Stomach (tissue), 9 donors: ENCODE measurements around the gene NRN1L. TPM values are rescaled to one million over a fixed set of nuclear protein-coding genes. Genes with fewer than 3 reads are reported as not detected.

Source experiments
- DNase-seq, 2 donors: peaks; one replicate each; pipeline versions ENCODE4 v3.0.0 to v3.0.0-alpha.2; 2013 to 2019
- H3K27ac ChIP-seq, 5 donors: fragments of 200-600 bp in 4 of 5; sonication (generic) in 4 of 5; one replicate each; pipeline ENCODE4 v1.5.1; 2013 to 2019; ENCODE audit warnings: mild to moderate bottlenecking in 1 of 5, moderate library complexity in 1 of 5
- H3K27me3 ChIP-seq, 3 donors: fragments of 200-600 bp; sonication (generic); one replicate each; pipeline ENCODE4 v1.5.1; 2017 to 2019; ENCODE audit warnings: mixed run types in 1 of 3
- H3K36me3 ChIP-seq, 4 donors: fragments of 200-600 bp; sonication (generic); 1 replicate in 3 of 4; 2 replicates in 1 of 4; pipeline ENCODE4 v1.5.1; 2016 to 2019
- H3K4me1 ChIP-seq, 4 donors: fragments of 200-600 bp; sonication (generic); one replicate each; pipeline ENCODE4 v1.5.1; 2016 to 2019
- H3K4me3 ChIP-seq, 4 donors: fragments of 200-600 bp; sonication (generic) in 3 of 4; one replicate each; pipeline ENCODE4 v1.5.1; 2016 to 2019; ENCODE audit warnings: mild to moderate bottlenecking in 1 of 4
- H3K9me3 ChIP-seq, 4 donors: fragments of 200-600 bp; sonication (generic); one replicate each; pipeline ENCODE4 v1.5.1; 2016 to 2019
- CTCF ChIP-seq, 7 experiments: fragments of 450-650 bp in 4 of 7; fragments of 200-600 bp in 3 of 7; sonication (generic) in 3 of 7; IDR thresholded peaks; one replicate each; pipeline ENCODE4 v1.5.1; 2016 to 2019; ENCODE audit warnings: antibody characterized with exemption in 7 of 7, control low read depth in 2 of 7, mild to moderate bottlenecking in 1 of 7
- EP300 ChIP-seq: sonication (generic); formaldehyde crosslinking; IDR thresholded peaks from one replicate; pipeline ENCODE4 v1.6.1; 2017; ENCODE audit warnings: antibody characterized with exemption
- POLR2A ChIP-seq, 4 donors: fragments of 450-650 bp; IDR thresholded peaks; one replicate each; pipeline ENCODE4 v1.6.1; 2016; ENCODE audit warnings: antibody characterized with exemption in 4 of 4, control low read depth in 2 of 4, mild to moderate bottlenecking in 1 of 4, moderate library complexity in 1 of 4
- POLR2AphosphoS5 ChIP-seq, 3 donors: sonication (generic); formaldehyde crosslinking; IDR thresholded peaks; one replicate each; pipeline ENCODE4 v1.6.1; 2016; ENCODE audit warnings: antibody characterized with exemption in 3 of 3
- WGBS, 5 donors: extraction: QIAGEN DNeasy Blood & Tissue Kit in 3 of 5; methylation state at CpG; one replicate each; pipeline versions ENCODE4 v1.1.5 to v1.1.7; 2013 to 2018; 5-methylcytosine and 5-hydroxymethylcytosine counted together
- intact Hi-C: fragments of 100-400 bp; cut with DNase I; formaldehyde crosslinking; loops from one replicate; pipeline ENCODE4 v1.15.1; 2023; ENCODE audit warnings: low total_unique reads
- polyA plus RNA-seq, 3 donors: library from polyadenylated mRNA; stranded (reverse); fragments of 200-250 nt; gene quantifications; one replicate each; pipeline ENCODE4 v1.2.3, GENCODE V29; 2013
- total RNA-seq, 5 donors: library from RNA; depleted of rRNA; stranded (reverse); fragments of >200 nt; gene quantifications; one replicate each; pipeline versions ENCODE4 v1.1.0 to v1.2.3, GENCODE V29; 2014 to 2016
- donor health status: healthy with polysubstance abuse.
- donor health status: Bipolar disorder and iron deficiency.
- donor health status: healthy.

NRN1L gene
- total and polyA plus RNA-seq, 8 donors, result 2.0 to 2.7 TPM; not detected in 6

DNA sequence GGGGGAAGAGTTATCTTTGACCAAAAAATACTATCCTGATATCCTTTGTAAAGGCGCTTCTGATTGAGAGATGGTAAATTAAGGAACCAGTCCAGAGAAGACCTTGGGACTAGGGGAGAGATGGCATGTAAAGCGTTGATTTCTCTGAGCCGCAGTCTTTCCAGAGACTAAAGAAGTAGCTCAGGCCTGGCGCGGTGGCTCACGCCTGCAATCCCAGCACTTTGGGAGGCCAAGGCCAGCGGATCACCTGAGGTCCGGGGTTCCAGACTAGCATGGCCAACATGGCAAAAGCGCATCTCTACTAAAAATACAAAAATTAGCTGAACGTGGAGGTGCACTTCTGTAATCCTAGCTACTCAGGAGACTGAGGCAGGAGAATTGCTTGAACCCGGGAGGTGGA lies 36.6 kb upstream of the NRN1L start:
- intact Hi-C loops, result no loop called here
- TF ChIP-seq EP300 (no peak), POLR2AphosphoS5 (IDR thresholded peaks at IDR 0.05) (no peak), POLR2A (IDR thresholded peaks at IDR 0.05) (no peak), CTCF (IDR thresholded peaks at IDR 0.05) (no peak)
- no peaks in the 10 kb centered on the region for H3K9me3 ChIP-seq
- 84 to 94% (median 90%) methylated on average over 11 of the region's 11 CpGs for WGBS, 5 donors
- no peaks in the 10 kb centered on the region for H3K27me3 ChIP-seq
- H3K27ac ChIP-seq, result peak overlapping the region in 3 of 5 donors; percentile 90 to 100 (median 98)
- peaks cover 0 to 8% (median 0%) of the 10 kb centered on the region in 4 donors for H3K36me3 ChIP-seq
- peak overlapping the region; percentile 86 to 100 (median 99) for H3K4me3 ChIP-seq
- H3K4me1 ChIP-seq, result peaks cover 41 to 62% (median 55%) of the 10 kb centered on the region in 4 donors
- no peak for DNase-seq

DNA sequence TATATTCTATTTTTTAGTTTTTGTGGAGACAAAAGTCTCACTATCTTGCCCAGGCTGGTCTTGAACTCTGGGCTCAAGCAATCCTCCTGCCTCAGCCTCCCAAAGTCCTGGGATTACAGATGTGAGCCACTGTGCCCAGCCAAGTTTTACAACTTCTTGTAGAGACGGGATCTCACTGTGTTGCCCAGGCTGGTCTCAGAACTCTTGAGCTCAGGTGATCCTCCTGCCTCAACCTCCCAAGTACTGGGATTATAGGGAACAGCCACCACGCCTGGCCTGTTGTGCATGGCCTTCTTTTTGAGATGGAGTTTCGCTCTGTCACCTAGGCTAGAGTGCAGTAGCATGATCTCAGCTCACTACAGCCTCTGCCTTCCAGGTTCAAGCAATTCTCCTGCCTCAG lies 31.0 kb upstream of the NRN1L start:
- H3K4me1 ChIP-seq, result peaks cover 20 to 60% (median 48%) of the 10 kb centered on the region in 4 donors
- 97 to 100% (median 97%) methylated on average over 3 of the region's 3 CpGs for WGBS, 5 donors
- TF ChIP-seq POLR2A (IDR thresholded peaks at IDR 0.05), result no peak
- no peak for TF ChIP-seq POLR2AphosphoS5 (IDR thresholded peaks at IDR 0.05)
- TF ChIP-seq EP300, result no peak
- no peak for TF ChIP-seq CTCF (IDR thresholded peaks at IDR 0.05)
- no peak overlapping the region for H3K4me3 ChIP-seq
- intact Hi-C loops, result no loop called here
- peaks cover 0 to 8% (median 3%) of the 10 kb centered on the region in 4 donors for H3K36me3 ChIP-seq
- no peaks in the 10 kb centered on the region for H3K9me3 ChIP-seq
- no peak overlapping the region for H3K27ac ChIP-seq
- no peaks in the 10 kb centered on the region for H3K27me3 ChIP-seq
- DNase-seq, result no peak

DNA sequence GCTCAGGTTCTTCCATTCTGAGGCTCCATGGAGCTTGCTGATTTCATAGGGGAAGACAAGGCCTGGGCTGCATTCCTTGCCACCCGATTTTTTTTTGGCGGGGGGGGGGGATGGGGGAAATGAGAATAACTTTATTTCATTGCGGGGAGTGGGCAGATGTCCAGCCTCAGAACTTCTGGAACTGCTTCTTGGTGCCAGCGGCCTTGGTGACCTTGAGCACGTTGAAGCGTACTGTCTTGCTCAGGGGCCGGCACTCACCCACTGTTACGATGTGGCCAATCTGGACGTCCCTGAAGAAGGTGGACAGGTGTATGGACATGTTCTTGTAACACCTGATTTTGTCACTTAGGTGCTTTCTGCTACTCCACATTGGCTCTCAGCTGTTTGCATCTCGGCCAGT lies 28.9 kb upstream of the NRN1L start:
- H3K9me3 ChIP-seq, result no peaks in the 10 kb centered on the region
- peaks cover 23 to 58% (median 48%) of the 10 kb centered on the region in 4 donors for H3K4me1 ChIP-seq
- no peak for TF ChIP-seq POLR2AphosphoS5 (IDR thresholded peaks at IDR 0.05)
- TF ChIP-seq POLR2A (IDR thresholded peaks at IDR 0.05), result no peak
- TF ChIP-seq CTCF (IDR thresholded peaks at IDR 0.05), result no peak
- no peak for TF ChIP-seq EP300
- H3K27ac ChIP-seq, result no peak overlapping the region
- no peak for DNase-seq
- intact Hi-C loops, result no loop called here
- no peaks in the 10 kb centered on the region for H3K27me3 ChIP-seq
- H3K4me3 ChIP-seq, result no peak overlapping the region
- H3K36me3 ChIP-seq, result peaks cover 0 to 9% (median 6%) of the 10 kb centered on the region in 4 donors
- 77 to 84% (median 78%) methylated on average over 10 of the region's 10 CpGs for WGBS, 5 donors

DNA sequence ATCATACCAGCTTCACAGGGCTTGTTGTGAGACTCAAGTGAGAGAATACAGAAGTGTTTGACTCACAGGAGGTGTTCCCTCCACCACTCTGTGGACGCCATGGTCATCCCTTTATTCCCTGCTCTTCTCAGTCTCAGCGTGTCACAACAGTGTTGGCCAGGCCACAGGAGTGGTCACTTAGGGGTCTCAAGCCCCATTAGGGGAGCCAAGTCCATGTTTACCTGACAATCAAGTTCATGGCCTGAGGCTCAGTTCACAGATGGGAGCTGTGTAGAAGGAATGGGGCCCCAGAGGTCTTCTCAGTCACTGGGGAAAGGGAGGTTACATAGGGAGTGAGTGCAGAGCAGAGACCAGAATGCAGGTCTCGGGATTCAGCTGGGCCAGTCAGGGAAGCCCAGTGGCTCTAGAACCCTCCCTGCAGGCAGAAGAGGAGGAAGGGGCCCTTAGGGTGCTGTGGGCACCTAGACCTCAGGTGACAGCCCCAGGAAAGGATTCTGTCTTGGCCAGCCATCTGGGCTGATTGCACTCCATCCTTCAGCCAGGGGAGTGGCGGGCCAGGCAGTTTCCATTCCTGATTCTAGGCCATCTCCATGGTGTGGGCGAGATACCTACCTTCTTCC lies 27.6 kb upstream of the NRN1L start:
- Histone ChIP-seq H3K27me3 (no peaks in the 10 kb centered on the region), H3K36me3 (peaks cover 0 to 12% (median 8%) of the 10 kb centered on the region in 4 donors), H3K4me1 (peaks cover 26 to 70% (median 55%) of the 10 kb centered on the region in 4 donors), H3K27ac (peak overlapping the region in 4 of 5 donors; percentile 21 to 81 (median 70)), H3K4me3 (no peak overlapping the region), H3K9me3 (no peaks in the 10 kb centered on the region)
- no peak for DNase-seq
- TF ChIP-seq EP300, result no peak
- TF ChIP-seq CTCF (IDR thresholded peaks at IDR 0.05), result no peak
- no peak for TF ChIP-seq POLR2AphosphoS5 (IDR thresholded peaks at IDR 0.05)
- TF ChIP-seq POLR2A (IDR thresholded peaks at IDR 0.05), result no peak
- 85 to 100% (median 87%) methylated on average over 3 to 5 of the region's 5 CpGs for WGBS, 5 donors
- intact Hi-C loops, result no loop called here
